ENCODE data around the gene TBC1D17.

TBC1D17 gene

DNA sequence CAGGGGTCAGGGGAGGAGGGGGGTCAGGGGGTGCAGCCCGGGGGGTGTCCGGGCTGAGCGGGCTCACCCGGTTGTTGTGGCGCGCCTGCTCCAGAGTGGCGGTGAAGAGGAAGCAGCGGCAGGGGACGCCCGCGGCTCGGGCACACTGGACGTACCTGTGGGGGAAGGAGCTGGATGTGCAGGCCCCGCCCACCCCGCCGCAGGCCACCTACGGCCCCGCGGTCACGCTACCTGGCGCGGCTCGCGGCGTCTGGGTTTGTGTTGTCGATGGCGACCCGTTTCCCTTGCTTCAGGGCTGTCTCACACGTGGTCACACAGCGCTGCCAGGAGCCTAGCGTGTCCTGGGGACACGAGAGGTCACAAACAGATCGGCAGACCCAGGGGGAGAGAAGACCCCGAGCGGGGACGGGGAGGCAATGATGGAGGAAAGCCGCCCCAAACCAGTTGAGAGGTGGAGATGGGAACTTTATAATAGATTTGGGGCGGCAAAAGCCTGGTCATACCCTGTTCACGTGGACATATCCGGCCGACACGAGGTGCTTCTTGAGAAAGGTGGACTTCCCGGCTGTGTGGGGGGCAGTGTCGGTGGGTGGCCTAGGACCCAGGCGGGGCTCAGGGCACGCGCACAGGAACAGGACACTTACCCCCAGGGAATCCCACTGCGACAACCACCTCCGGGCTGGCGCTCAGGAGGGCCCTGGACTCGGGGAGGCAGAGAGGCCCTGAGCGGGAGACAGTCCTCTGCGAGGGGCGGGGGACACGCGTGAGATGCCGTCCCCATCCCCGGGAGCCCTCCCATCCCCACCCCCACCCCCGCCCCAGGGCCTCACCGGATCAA lies 15.7 kb upstream of the TBC1D17 start:
- DNase-seq, result no peak

DNA sequence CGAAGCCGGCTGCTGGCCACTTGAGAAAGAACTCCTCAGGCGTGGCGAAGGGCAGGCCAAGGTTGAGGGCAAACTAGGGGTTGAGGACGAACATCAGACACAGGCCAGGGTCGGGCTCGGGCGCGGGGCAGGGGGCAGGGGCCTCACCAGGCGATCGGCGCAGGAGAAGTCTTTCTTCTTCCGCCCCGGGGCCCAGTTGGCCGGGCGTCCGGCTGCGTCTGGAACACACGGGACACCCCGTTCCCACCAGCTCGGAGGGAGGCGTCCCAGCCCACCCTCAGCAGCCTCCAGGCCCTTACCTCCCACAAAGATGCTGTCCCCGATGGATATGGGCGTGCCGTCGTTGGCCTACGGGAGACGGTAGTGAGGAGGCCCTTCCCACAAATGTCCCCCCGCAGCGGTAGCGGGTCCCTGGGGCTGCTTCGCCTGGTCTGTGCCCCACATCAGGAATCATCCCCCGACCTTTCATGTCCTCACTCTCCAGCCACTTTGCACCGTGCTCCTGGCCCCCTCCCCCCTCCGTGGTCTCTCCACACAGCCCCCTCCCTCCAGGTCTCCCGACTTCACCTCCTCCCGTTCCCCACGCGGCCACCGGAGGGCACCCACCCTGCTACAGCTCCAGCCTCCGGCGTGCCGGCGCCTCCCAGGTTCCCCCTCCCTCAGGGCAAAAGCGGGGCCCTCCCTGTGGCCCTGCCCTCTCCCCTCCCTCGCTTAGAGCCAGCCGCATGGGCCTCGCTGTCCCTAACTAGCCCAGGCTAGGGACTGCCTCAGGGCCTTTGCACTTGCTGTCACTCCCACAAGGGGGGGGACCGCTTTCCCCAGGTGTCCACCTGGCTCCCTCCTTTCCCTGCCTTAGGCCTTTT lies 14.9 kb upstream of the TBC1D17 start:
- DNase-seq, result no peak

DNA sequence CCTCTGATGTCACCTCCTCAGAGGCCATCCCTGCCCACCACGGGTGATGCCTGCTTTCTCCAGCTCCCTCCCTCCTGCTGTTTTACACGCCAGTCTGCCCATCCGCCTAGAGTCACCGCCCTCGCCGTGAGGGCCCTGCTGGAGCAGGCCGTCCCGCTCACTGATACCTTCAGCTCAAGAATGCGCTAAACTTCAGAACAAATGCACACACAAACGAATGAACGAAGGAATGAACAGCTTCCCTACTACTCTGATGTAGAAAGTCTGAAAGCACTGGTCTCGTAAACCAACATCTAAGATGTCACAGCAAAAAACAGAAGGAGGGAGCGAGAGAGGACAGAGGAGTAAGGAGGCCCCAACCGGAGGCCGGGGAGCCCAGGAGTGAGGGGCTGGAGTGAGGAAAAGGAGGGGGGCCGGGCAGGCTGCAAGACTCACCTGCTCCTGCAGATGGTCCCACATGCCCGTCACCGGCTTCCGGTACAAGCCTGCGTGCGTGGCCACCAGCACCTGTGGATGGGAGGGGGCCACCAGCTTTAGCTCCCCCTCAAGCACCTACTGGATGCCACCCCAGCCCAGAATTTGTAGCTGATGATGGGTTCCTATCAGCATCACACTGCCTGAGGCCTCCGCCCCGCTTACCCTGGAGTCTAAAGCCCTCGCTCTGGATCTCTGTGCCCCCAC lies 14.1 kb upstream of the TBC1D17 start:
- DNase-seq, result no peak

DNA sequence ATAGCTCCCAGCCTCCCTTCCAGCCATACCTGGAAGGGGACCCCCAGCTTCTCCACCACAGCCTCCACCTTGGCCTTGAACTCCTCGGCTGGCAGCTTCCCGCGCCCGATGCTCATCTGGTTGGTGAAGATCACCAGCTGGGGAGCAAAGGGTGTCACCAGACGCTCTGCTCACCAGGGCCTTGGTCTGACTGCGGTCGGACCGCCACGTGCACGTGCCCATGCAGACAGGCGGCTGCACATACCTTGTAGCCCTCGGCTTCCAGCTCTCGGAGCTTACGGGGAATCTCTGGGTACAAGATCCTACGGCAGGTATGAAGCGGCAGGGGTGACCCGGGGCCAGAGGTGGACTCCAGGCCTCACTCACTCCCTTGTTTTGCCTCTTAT lies 13.6 kb upstream of the TBC1D17 start:
- no peak for DNase-seq

GRCh38 chr19:49864890-49865289 lies 12.6 kb upstream of the TBC1D17 start:
- DNase-seq, result no peak

DNA sequence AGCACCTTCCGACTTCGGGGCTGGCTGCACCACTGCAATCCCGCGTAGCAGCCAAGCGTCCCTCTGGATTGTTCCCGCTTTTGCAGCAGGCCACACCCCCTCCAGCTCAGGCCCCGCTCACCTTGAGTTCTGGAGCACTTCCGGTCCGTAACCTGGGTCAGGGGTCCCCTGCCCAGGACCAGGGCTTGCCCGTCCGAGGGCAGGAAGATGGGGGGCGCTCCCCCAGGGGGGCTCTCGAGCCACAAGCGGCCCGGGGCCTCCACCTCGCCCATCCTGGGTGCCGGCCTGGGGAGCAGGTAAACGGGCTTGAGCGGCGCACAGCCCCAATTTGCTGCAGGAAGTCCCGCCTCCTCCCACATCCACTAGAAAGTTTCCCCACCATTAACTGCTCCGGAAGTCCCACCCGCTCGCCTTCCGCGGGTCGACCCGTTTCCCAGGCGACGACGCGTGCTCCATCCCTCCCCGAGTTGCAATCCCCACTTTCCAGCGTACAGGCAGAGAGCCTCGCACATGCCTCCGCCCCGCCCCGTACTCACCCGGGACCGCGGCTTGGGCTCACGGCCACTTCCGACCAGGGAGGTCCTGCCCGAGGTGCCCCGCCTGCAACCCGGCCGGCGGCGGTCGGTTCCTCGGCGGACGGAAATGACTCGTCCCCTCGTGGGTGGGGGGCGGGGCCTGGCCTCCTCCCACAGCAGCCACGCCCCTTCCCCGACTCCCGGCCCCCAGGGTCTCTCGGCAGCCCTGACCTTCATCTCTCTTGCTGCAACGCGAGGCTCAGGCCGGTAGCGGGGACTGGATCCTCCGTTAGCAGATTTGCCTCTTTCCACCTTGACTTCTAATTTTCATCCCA lies 10.3 kb upstream of the TBC1D17 start, which contains the start of gene PNKP:
Gene PNKP, minus strand, starts transcription at position 644 of the 850 bp plus-strand sequence. Its CDS starts 372 bp downstream, at position 272.
- peak; percentile 92 to 96 (median 94) for DNase-seq

- DNase-seq, result no peak
These were observed 8.5 kb upstream of the TBC1D17 start for GRCh38 chr19:49869009-49869483.

DNA sequence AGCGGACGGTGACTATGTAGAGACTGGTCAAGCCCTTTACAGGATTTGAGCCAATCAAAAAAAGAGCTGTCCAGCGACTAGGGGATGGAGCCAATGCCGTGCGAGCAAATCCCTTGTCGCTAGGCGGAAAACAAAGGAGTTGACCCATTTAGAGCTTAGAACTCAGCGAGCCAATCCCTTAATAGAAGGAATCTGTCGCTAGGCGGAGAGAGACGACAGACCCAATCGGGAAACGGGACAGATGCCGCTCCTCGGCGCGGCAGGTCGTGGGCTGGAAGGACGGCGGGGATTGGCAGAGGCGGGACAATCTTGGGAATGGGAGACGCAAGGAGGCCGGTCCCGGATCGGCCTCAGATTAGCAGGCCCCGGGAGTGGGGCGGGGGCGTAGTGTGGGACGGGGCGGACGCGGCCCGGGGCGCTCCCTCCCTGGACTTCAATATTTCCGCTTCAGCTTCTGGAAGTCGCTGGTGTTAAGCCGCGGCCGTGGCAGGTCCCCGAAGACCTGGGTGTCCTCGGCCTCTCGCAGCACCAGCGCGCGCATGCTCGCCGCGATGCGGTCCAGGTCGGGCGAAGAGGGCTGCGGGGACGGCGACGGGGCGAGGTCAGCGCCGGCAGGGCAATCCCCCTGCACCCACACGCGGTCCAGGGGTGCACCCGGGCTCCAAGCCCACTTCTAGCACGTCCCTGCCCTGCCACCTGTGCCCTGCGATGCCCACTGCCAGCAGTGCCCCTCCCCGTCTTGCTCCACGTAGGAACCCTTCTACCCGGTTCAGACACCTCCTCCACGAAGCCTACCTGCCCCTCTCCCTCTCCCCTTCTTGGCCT lies 7.8 kb upstream of the TBC1D17 start:
- peak; percentile 97 to 100 (median 98) for DNase-seq

- no peak for DNase-seq
These were observed 7.1 kb upstream of the TBC1D17 start for GRCh38 chr19:49870309-49870901.

DNA sequence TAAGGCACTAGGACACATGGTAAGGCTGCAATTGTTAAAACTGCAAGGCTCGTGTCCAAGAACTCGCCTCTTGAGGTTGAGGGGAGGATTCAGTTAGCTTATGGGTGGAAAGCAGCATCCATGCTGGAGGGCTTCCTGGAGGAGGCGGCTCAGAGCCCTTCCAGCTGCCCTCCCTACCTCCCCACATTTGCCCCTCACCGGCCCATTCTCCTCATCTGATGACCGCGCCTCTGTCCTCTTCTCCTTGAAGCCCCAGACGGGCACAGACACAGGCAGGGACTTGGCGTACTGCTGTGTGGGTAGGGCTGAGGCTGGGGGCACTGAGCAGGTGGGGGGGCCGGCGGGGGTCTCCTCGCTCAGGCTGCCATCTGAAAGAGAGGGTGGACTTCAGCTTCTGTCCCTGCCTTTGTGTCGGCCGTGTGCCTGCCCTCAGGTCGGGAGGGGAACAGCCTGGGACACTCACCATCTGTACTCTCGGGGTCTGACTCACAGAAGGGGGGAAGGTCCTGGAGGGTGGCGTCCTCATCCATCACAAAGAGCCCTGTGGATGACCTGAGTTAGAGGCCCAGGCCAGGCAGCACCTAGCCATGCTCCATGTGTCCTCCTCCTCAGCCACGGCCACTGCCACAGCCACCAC lies 6.0 kb upstream of the TBC1D17 start:
- DNase-seq, result no peak

DNA sequence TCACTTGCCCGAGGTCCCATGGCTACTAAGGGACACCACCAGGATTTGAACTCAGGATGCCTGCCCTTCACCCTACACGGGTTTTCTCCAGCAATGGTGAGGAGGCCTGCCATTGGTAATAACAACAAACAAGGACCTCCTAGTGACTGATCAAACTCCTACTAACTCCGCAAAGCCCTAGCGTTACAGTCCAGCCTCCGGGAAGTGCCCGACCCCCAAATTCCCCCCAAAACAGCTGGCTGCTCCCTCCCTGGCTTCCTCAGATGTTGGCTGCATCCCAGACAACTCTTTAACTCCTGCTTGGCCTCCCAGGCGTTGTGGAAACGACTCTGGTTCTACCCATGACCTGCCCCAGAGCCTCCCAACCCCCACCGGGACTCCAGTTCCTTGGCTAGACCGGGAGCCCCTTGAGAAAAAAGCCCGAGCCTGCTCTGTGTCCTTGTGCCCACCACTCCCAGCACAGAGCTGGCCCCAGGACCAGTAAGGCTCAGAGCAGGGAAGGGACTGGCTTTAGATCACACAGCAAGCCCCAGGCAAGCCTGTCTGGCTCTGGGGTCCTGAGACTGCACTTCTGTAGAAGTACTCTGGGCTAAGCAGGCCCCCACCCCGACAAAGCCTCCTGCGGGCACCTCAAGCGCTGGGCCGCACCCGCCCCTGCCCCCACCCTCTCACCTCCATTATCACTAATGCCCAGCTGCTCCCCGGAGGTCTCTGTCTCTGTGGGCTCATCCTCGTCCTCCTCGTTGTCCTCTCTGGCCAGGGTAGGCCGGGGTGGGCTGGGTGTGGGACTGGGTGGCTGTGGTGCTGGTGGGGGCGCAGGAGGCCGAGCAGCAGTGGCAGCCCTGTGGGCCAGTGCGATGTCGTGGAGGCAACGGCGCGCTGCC lies 5.0 kb upstream of the TBC1D17 start:
- DNase-seq, result no peak

DNA sequence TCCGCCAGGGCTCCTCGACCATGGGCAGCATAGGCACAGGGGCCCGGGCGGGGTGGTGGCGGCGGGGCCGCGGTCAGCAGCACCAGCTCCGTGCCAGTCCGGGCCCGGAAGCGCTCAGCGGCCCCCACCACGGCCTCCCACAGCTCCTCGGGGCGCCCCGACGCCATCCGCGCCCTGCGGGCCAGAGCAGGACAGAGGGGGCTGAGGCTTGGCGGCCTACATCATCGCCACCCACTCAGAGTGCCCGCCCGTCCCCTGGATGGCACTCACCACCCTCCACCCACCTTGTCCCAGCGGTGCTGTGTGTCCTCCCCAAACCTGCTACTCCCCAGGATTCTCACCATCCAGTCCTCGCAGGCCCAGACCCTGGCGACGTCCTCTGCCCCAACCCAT lies 4.4 kb upstream of the TBC1D17 start:
- DNase-seq, result no peak

DNA sequence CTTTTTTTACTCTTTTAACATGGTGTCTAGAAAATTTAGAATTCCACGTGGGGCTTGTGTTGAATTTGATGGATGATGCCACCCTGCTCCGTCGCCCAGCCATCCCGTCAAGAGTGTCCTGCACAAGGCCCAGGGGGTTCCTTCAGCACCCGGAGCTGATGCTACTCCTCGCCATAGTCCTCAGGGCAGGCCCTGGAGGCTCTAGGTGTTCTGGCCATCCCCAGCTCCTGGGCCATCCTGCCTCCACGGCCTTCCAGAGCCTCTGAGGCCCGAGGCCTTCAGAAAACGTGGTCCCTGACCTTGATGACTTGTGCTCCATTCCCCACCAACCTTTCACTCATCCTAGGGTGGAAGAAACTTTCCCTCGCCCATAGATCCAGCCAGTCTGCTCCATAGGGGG lies 3.7 kb upstream of the TBC1D17 start:
- no peak for DNase-seq

GRCh38 chr19:49874503-49875157 lies 2.9 kb upstream of the TBC1D17 start:
- no peak for DNase-seq

DNA sequence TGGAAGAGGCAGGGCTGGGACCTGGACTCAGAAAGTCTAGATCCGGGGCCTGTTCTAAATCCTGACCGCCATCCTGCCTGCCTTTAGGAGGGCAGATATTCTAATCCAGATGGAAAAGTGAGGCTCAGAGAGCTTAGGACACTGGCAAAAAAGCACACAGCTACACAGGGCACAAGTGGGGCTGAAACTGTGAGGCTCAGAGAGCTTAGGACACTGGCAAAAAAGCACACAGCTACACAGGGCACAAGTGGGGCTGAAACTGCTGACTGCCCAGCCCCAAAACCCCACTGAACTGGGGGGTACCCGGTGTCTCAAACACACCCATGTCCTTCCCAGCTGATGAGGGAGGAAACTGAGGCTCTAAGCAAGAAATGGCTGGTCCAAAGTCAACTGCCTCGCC lies 2.3 kb upstream of the TBC1D17 start:
- no peak for DNase-seq

DNA sequence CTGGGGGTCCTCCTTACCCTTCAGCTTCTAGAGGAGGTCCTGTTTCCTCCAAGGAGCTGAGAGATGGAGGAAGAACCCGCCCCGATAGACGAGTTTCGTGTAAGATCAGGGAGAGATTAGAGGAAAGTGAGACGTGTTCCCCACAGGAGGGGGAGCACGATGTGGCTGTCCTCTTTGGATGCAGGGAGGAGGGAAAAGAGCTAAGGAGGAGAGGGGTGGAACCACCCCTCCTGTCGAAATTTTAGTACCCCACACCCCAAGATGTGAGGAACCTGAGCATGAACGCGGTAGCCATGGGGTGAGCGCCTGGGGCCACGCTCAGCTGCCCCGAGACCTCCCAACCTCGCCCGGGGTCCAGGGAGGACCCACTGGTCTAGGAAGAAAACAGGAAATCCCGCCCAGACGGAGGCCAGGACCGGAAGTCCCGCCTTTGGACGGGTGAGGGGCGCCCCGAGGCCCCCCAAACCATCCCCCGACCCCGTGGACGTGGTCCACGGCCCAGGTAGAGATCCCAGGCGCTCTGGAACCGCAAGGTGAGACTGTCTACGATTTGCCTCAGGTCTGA lies 1.6 kb upstream of the TBC1D17 start:
- peak; percentile 49 to 75 (median 61) for DNase-seq

GRCh38 chr19:49876422-49877019 lies 981 bp upstream of the TBC1D17 start:
- DNase-seq, result peak; percentile 99 to 100 (median 99)

Measured in suppressor macrophage (primary cell).